Effector memory CD4-positive, alpha-beta T cell (primary cell): ENCODE results near the gene ALG12.

Experiments
- DNase-seq, 3 donors: peaks; one replicate each; pipeline ENCODE4 v3.0.0-alpha.2; 2020
- H3K27ac ChIP-seq: 2 replicates; pipeline ENCODE4 v1.7.0; 2013; ENCODE audit warnings: mild to moderate bottlenecking, low read length, moderate library complexity; ENCODE audit not compliant: insufficient read depth, poor library complexity, severe bottlenecking
- H3K27me3 ChIP-seq: replicated peaks from 2 replicates; pipeline ENCODE4 v1.7.0; 2013; ENCODE audit warnings: mild to moderate bottlenecking, low read length; ENCODE audit not compliant: insufficient read depth, control insufficient read depth, poor library complexity, severe bottlenecking
- H3K36me3 ChIP-seq: 2 replicates; pipeline ENCODE4 v1.7.0; 2013; ENCODE audit warnings: mild to moderate bottlenecking, low read length, moderate library complexity; ENCODE audit not compliant: control insufficient read depth, insufficient read depth
- H3K4me1 ChIP-seq: 2 replicates; pipeline ENCODE4 v1.7.0; 2013; ENCODE audit warnings: low read length, mild to moderate bottlenecking; ENCODE audit not compliant: control insufficient read depth, insufficient read depth, poor library complexity, severe bottlenecking
- H3K4me3 ChIP-seq: 2 replicates; pipeline ENCODE4 v1.7.0; 2013; ENCODE audit warnings: low read length, low read depth, mild to moderate bottlenecking; ENCODE audit not compliant: insufficient read depth, poor library complexity, severe bottlenecking
- H3K9me3 ChIP-seq: 2 replicates; pipeline ENCODE4 v1.7.0; 2013; ENCODE audit warnings: mild to moderate bottlenecking, low read length, moderate library complexity; ENCODE audit not compliant: control insufficient read depth

The ALG12 gene

GRCh38 chr22:49962751-49963646, 44.8 kb upstream of the ALG12 start:
- H3K9me3 ChIP-seq = no peaks in the 10 kb centered on the region
- peak overlapping the region; percentile 97 for H3K27ac ChIP-seq
- no peaks in the 10 kb centered on the region for H3K27me3 ChIP-seq
- peak overlapping the region; percentile 56 for H3K4me3 ChIP-seq
- no peak for DNase-seq
- peaks cover 17% of the 10 kb centered on the region for H3K36me3 ChIP-seq
- H3K4me1 ChIP-seq = peaks cover 31% of the 10 kb centered on the region

- H3K27me3 ChIP-seq = no peaks in the 10 kb centered on the region
- H3K4me3 ChIP-seq = peak overlapping the region; percentile 89
- peak overlapping the region; percentile 97 for H3K27ac ChIP-seq
- no peaks in the 10 kb centered on the region for H3K9me3 ChIP-seq
- H3K36me3 ChIP-seq = peaks cover 17% of the 10 kb centered on the region
- peak; percentile 83 to 91 (median 88) for DNase-seq
- H3K4me1 ChIP-seq = peaks cover 31% of the 10 kb centered on the region
These were observed 43.9 kb upstream of the ALG12 start for GRCh38 chr22:49962012-49962750.

- Histone ChIP-seq H3K27me3 (no peaks in the 10 kb centered on the region), H3K27ac (peak overlapping the region; percentile 97), H3K4me1 (peaks cover 31% of the 10 kb centered on the region)
These were observed 43.4 kb upstream of the ALG12 start for GRCh38 chr22:49961601-49962011.

GRCh38 chr22:49961005-49961600, 42.9 kb upstream of the ALG12 start:
- Histone ChIP-seq H3K9me3 (no peaks in the 10 kb centered on the region), H3K27ac (peak overlapping the region; percentile 97), H3K4me3 (peak overlapping the region; percentile 89), H3K27me3 (no peaks in the 10 kb centered on the region), H3K4me1 (peaks cover 31% of the 10 kb centered on the region), H3K36me3 (peaks cover 17% of the 10 kb centered on the region)
- DNase-seq = peak in 1 of 3 donors; percentile 9

More at GRCh38 chr22:49961601-49962011, 43.4 kb upstream of the ALG12 start:
- no peak for DNase-seq
- H3K36me3 ChIP-seq = peaks cover 17% of the 10 kb centered on the region
- H3K9me3 ChIP-seq = no peaks in the 10 kb centered on the region
- peak overlapping the region; percentile 89 for H3K4me3 ChIP-seq

- peak within 1 kb of the TSS; percentile 97 for H3K27ac ChIP-seq
- H3K4me1 ChIP-seq = peaks cover 31% of the 10 kb centered on the region
- H3K4me3 ChIP-seq = peak within 1 kb of the TSS; percentile 89
- DNase-seq = peak; percentile 89 to 93 (median 90)
- H3K36me3 ChIP-seq = peaks cover 17% of the 10 kb centered on the region
- H3K27me3 ChIP-seq = no peaks in the 10 kb centered on the region
- H3K9me3 ChIP-seq = no peaks in the 10 kb centered on the region
These were observed 42.1 kb upstream of the ALG12 start, which contains the start of gene PIM3 for GRCh38 chr22:49960159-49961004. Gene PIM3, plus strand, starts transcription at chr22:49960772. Its CDS starts 176 bp downstream, at chr22:49960948.

- peaks cover 31% of the 10 kb centered on the region for H3K4me1 ChIP-seq
These were observed 41.5 kb upstream of the ALG12 start for GRCh38 chr22:49959782-49960158.

GRCh38 chr22:49958931-49959781, 40.9 kb upstream of the ALG12 start:
- Histone ChIP-seq H3K27ac (peak overlapping the region; percentile 97), H3K27me3 (no peaks in the 10 kb centered on the region), H3K36me3 (peaks cover 17% of the 10 kb centered on the region), H3K4me1 (peaks cover 25% of the 10 kb centered on the region), H3K9me3 (no peaks in the 10 kb centered on the region), H3K4me3 (peak overlapping the region; percentile 57)
- DNase-seq = no peak

More at GRCh38 chr22:49959782-49960158, 41.5 kb upstream of the ALG12 start:
- H3K27me3 ChIP-seq = no peaks in the 10 kb centered on the region
- H3K27ac ChIP-seq = peak overlapping the region; percentile 97
- peak overlapping the region; percentile 57 for H3K4me3 ChIP-seq
- peaks cover 17% of the 10 kb centered on the region for H3K36me3 ChIP-seq
- no peak for DNase-seq
- no peaks in the 10 kb centered on the region for H3K9me3 ChIP-seq

GRCh38 chr22:49958366-49958921, 40.2 kb upstream of the ALG12 start:
- Histone ChIP-seq H3K27ac (no peak overlapping the region), H3K9me3 (no peaks in the 10 kb centered on the region), H3K4me1 (peaks cover 20% of the 10 kb centered on the region), H3K27me3 (no peaks in the 10 kb centered on the region), H3K36me3 (peaks cover 14% of the 10 kb centered on the region), H3K4me3 (no peak overlapping the region)
- no peak for DNase-seq
